GM10248 (cell line): Measurements from ENCODE around the gene SPEG.

Source experiments
- CTCF ChIA-PET: fragments of 300-600 bp; sonication (Branson Sonifier 250); formaldehyde crosslinking; extraction: SDS; loops from one replicate; lab custom pipeline; 2021; ENCODE audit warnings: antibody characterized with exemption; lab: Yijun Ruan, JAX
- POLR2A ChIA-PET: fragments of 350-650 bp; sonication (Branson Sonifier 250); formaldehyde crosslinking; extraction: SDS; loops from one replicate; lab custom pipeline; 2020; ENCODE audit warnings: antibody characterized with exemption; lab: Yijun Ruan, JAX
- DNase-seq: peaks from one replicate; pipeline ENCODE4 v3.0.0; 2012; ENCODE audit errors: extremely low spot score
- CTCF ChIP-seq: IDR thresholded peaks from 2 replicates; pipeline ENCODE4 v1.5.1; 2012; ENCODE audit warnings: mild to moderate bottlenecking, low read depth; ENCODE audit errors: extremely low read depth, missing control alignments, control extremely low read depth

Gene SPEG

DNA sequence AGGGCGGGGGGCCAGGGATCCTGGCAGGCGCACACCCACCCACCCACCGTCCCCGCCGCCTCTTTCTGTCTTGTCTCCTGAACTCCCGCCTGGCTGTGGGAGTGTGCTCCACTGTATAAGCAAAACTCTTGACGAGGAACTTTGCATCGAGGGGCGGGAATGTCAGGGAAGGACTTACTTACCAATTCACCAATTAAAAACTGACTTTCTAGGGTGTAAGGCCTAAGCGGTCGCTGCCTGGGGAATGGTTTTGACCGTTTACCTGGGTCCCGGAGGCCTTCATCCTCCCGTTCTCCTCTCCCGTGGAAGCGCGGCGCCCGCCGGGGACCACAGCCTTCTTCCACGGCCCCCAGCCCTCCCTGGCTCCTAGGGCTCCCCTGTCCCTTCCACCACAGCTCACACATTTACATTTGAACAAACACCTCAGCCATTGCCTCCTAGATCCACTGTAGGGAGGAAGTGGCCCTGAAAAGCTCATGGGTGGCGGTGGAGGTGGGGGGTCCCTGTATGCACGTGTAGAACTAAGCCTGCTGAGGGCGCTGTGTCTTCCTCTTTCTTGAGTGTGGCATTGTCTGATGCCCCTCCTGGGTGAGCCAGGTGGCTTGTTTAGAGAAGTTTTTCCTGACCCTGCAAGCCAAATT, 88.5 kb downstream of the SPEG start:
- ChIA-PET POLR2A (interaction anchor here (0.6 kb wide), 1 partner anchor 68 kb away, joined by 3 read pairs; no protein-coding TSS in a partner anchor), CTCF (interaction anchor here (1.0 to 9.9 kb wide), 5 partner anchors 19 to 121 kb away, joined by 3 to 325 read pairs (median 3); partner anchors contain the start of genes CHPF, GMPPA and TMEM198)
- DNase-seq = no peak
- no peak for TF ChIP-seq CTCF

DNA sequence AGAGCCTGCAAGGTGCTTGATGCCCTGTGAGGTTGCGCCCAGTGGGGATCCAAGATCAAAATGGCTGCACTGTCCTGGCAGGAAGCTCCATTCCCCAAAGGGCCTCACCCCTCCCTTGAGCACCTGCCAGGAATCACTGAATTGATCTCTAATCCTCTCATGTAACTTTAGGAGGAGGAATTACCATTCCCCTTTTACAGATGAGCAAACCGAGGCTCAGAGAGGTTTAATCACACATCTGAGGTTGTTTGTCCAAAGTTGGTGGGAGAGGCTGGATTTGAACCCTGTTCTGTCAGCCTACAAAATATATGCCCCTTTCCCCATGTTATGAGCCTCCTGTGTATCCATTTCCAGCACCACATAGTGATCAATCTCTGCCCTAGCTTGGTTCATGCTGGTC, 90.2 kb downstream of the SPEG start:
- TF ChIP-seq CTCF = no peak
- ChIA-PET CTCF (interaction anchor here (0.9 to 9.9 kb wide), 7 partner anchors 17 to 137 kb away, joined by 3 to 325 read pairs (median 4); partner anchors contain the start of genes CHPF, DNPEP, GMPPA and TMEM198), POLR2A (no interaction called here)
- no peak for DNase-seq

- DNase-seq = no peak
- no peak for TF ChIP-seq CTCF
- POLR2A ChIA-PET = no interaction called here
- CTCF ChIA-PET = interaction anchor here (0.9 to 9.9 kb wide), 10 partner anchors 7 to 164 kb away, joined by 3 to 325 read pairs (median 5); partner anchors contain the start of genes CHPF, DNPEP, GMPPA and TMEM198
Measured at GRCh38 chr2:219525533-219526232, 91.0 kb downstream of the SPEG start.

GRCh38 chr2:219526320-219527075, 91.9 kb downstream of the SPEG start:
- ChIA-PET POLR2A (no interaction called here), CTCF (interaction anchor here (0.9 to 9.9 kb wide), 7 partner anchors 8 to 163 kb away, joined by 3 to 325 read pairs (median 14); partner anchors contain the start of genes CHPF, GMPPA and TMEM198)
- no peak for DNase-seq
- TF ChIP-seq CTCF = no peak

GRCh38 chr2:219527076-219527394, 92.4 kb downstream of the SPEG start:
- DNase-seq = no peak
- CTCF ChIA-PET = interaction anchor here (1.5 to 9.9 kb wide), 7 partner anchors 9 to 125 kb away, joined by 3 to 325 read pairs (median 77); partner anchors contain the start of genes CHPF, GMPPA and TMEM198
- TF ChIP-seq CTCF = no peak
- POLR2A ChIA-PET = no interaction called here

GRCh38 chr2:219527472-219527871, 92.8 kb downstream of the SPEG start:
- ChIA-PET POLR2A (no interaction called here), CTCF (interaction anchor here (1.4 to 9.9 kb wide), 11 partner anchors 9 to 125 kb away, joined by 3 to 325 read pairs (median 26); partner anchors contain the start of genes CHPF, GMPPA and TMEM198)
- no peak for DNase-seq
- TF ChIP-seq CTCF = no peak
